ENCODE data around the gene OBP2B. TPM values are rescaled to one million over a fixed set of nuclear protein-coding genes. Genes with fewer than 3 reads are reported as not detected.
A peak's percentile ranks its signal among the peaks of the same experiment; 100 is the strongest.

OBP2B gene
- total and polyA plus RNA-seq, 9 of the 15 experiments (the other 6 are each of a cell fraction or from before 2014, with no cell fraction given): not detected

- Histone ChIP-seq H2AFZ (ENCODE audit: low read depth, low read length) (peak overlapping the region; percentile 95), H3K4me3 (peak overlapping the region; percentile 40), H3K9me1 (ENCODE audit: control insufficient read depth, insufficient read depth, low read length) (no peaks in the 10 kb centered on the region), H3K79me2 (ENCODE audit: control insufficient read depth, insufficient read depth, low read length) (no peaks in the 10 kb centered on the region), H3K9ac (ENCODE audit: insufficient read depth in 1 of 2, low read depth in 2 of 2, low read length in 2 of 2) (peak overlapping the region; percentile 59 to 89), H3K36me3 (ENCODE audit: control insufficient read depth, insufficient read depth, low read length) (no peaks in the 10 kb centered on the region), H3K27ac (ENCODE audit: extremely low read depth, low read depth, low read length) (peak overlapping the region; percentile 64), H3K9me3 (replicated peaks; ENCODE audit: control insufficient read depth, insufficient read depth, low read depth, low read length) (no peaks in the 10 kb centered on the region), H3K4me2 (ENCODE audit: insufficient read depth, low read length) (peak overlapping the region; percentile 97), H4K20me1 (replicated peaks; ENCODE audit: control insufficient read depth, insufficient read depth, low read length) (no peaks in the 10 kb centered on the region), H3K4me1 (replicated peaks in 1 of 2; ENCODE audit: control insufficient read depth in 2 of 2, insufficient read depth in 2 of 2, low read length in 2 of 2) (peaks cover 6 to 39% of the 10 kb centered on the region in 2 experiments), H3K27me3 (ENCODE audit: control insufficient read depth in 2 of 2, insufficient read depth in 2 of 2, low read length in 2 of 2) (no peaks in the 10 kb centered on the region)
- in situ Hi-C loops (cut with MboI) (no loop called here), intact Hi-C loops (cut with micrococcal nuclease) (loop anchor here (5.0 kb wide), 1 partner anchor 52 kb away; no protein-coding TSS in a partner anchor)
- CTCF ChIA-PET (ENCODE audit: low intra/inter-chr PET ratio): interaction anchor here (0.6 to 1.1 kb wide), 2 partner anchors 90 to 459 kb away, joined by 3 read pairs; no protein-coding TSS in a partner anchor
- peak; percentile 91 for ATAC-seq
- BruUV-seq (replicated peaks): no TSS peak
- WGBS (ENCODE audit: insufficient coverage, low coverage, missing lambda C conversion rate): 6% methylated on average over 23 of the region's 26 CpGs
- peak; percentile 91 to 93 (median 92) for DNase-seq (ENCODE audit: extremely low read depth in 1 of 4, low spot score in 3 of 4)
- POLR2A ChIA-PET: interaction anchor here (0.6 to 2.4 kb wide), 13 partner anchors 8 to 365 kb away, joined by 3 to 12 read pairs (median 5); partner anchors contain the start of genes MED22 and RPL7A
- FAIRE-seq: peak; percentile 90
- no peak for TF ChIP-seq ZNF57 (CRISPR knock-in tag; IDR thresholded peaks at IDR 0.05)
- TF ChIP-seq ATF6 (CRISPR knock-in tag; IDR thresholded peaks at IDR 0.05): no peak
- TF ChIP-seq, protein P1, sequence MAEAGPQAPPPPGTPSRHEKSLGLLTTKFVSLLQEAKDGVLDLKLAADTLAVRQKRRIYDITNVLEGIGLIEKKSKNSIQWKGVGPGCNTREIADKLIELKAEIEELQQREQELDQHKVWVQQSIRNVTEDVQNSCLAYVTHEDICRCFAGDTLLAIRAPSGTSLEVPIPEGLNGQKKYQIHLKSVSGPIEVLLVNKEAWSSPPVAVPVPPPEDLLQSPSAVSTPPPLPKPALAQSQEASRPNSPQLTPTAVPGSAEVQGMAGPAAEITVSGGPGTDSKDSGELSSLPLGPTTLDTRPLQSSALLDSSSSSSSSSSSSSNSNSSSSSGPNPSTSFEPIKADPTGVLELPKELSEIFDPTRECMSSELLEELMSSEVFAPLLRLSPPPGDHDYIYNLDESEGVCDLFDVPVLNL (CRISPR knock-in tag; IDR thresholded peaks at IDR 0.05; ENCODE audit: low read depth): no peak
- TF ChIP-seq NBN (IDR thresholded peaks at IDR 0.05; ENCODE audit: low read depth): no peak; the same call in 1 of the 2 replicates
- no peak for TF ChIP-seq RFX7 (CRISPR knock-in tag; IDR thresholded peaks at IDR 0.05)
- TF ChIP-seq SPI1 (IDR thresholded peaks at IDR 0.05; ENCODE audit: borderline replicate concordance, low read depth, low read length): no peak
- no peak for TF ChIP-seq HNRNPUL1 (IDR thresholded peaks at IDR 0.05; ENCODE audit: low read length)
- no peak for TF ChIP-seq E2F3 (CRISPR knock-in tag; IDR thresholded peaks at IDR 0.05)
- no peak for TF ChIP-seq HLTF (IDR thresholded peaks at IDR 0.05)
- TF ChIP-seq STAT5A (IDR thresholded peaks at IDR 0.05; ENCODE audit: borderline replicate concordance, low read length): no peak
- TF ChIP-seq SREBF2 (CRISPR knock-in tag; IDR thresholded peaks at IDR 0.05): no peak
- TF ChIP-seq FUS (optimal IDR thresholded peaks at IDR 0.05; ENCODE audit: low read depth, low read length): no peak
- no peak for TF ChIP-seq ZFP1 (CRISPR knock-in tag; IDR thresholded peaks at IDR 0.05)
- no peak for TF ChIP-seq ZNF354B (CRISPR knock-in tag; IDR thresholded peaks at IDR 0.05)
- TF ChIP-seq SRSF9 (IDR thresholded peaks at IDR 0.05; ENCODE audit: borderline replicate concordance, low read depth, low read length): no peak
- TF ChIP-seq KLF1 (tag; IDR thresholded peaks at IDR 0.05): no peak
- TF ChIP-seq ZNF561 (CRISPR knock-in tag; conservative IDR thresholded peaks at IDR 0.05): no peak
- no peak for TF ChIP-seq CTCFL (IDR thresholded peaks at IDR 0.05; ENCODE audit: borderline replicate concordance, insufficient read depth, low read depth, low read length, poor library complexity, severe bottlenecking)
- peak; percentile 69 to 80 for TF ChIP-seq NRF1 (conservative IDR thresholded peaks at IDR 0.05 in 1 of 2, IDR thresholded peaks at IDR 0.05 in 1 of 2)
Measured at GRCh38 chr9:133238851-133239532, 29.9 kb upstream of the OBP2B start.

All from K562 (cell line).